Measurements from ENCODE around the gene MLLT1.

MLLT1 gene

GRCh38 chr19:6221220-6221877, 58.4 kb downstream of the MLLT1 start:
- Histone ChIP-seq H3K27me3 (ENCODE audit: insufficient read depth, low read depth, severe bottlenecking) (no peaks in the 10 kb centered on the region), H3K4me3 (ENCODE audit: low read depth, low read length) (no peak overlapping the region), H3K27ac (no peak overlapping the region), H3K9me3 (ENCODE audit: severe bottlenecking) (no peaks in the 10 kb centered on the region), H3K36me3 (peaks cover 71% of the 10 kb centered on the region)
- no peak for TF ChIP-seq CTCF (IDR thresholded peaks at IDR 0.05; ENCODE audit: low read depth, low read length)
- DNase-seq = no peak

- no peak for TF ChIP-seq CTCF (IDR thresholded peaks at IDR 0.05; ENCODE audit: low read depth, low read length)
- Histone ChIP-seq H3K27ac (no peak overlapping the region), H3K9me3 (ENCODE audit: severe bottlenecking) (no peaks in the 10 kb centered on the region), H3K4me3 (ENCODE audit: low read depth, low read length) (no peak overlapping the region), H3K36me3 (peaks cover 69% of the 10 kb centered on the region), H3K27me3 (ENCODE audit: insufficient read depth, low read depth, severe bottlenecking) (no peaks in the 10 kb centered on the region)
- no peak for DNase-seq
Observed at GRCh38 chr19:6220385-6221191, 59.2 kb downstream of the MLLT1 start.

- no peaks in the 10 kb centered on the region for H3K27me3 ChIP-seq (ENCODE audit: insufficient read depth, low read depth, severe bottlenecking)
- no peak for DNase-seq
- no peak overlapping the region for H3K27ac ChIP-seq
- H3K4me3 ChIP-seq (ENCODE audit: low read depth, low read length) = no peak overlapping the region
- H3K36me3 ChIP-seq = peaks cover 67% of the 10 kb centered on the region
- TF ChIP-seq CTCF (IDR thresholded peaks at IDR 0.05; ENCODE audit: low read depth, low read length) = no peak
- no peaks in the 10 kb centered on the region for H3K9me3 ChIP-seq (ENCODE audit: severe bottlenecking)
Observed at GRCh38 chr19:6219586-6220290, 60.0 kb downstream of the MLLT1 start.

GRCh38 chr19:6219147-6219525, 60.6 kb downstream of the MLLT1 start:
- H3K27ac ChIP-seq = no peak overlapping the region; the same call in 1 of the 2 replicates
- peaks cover 68% of the 10 kb centered on the region for H3K36me3 ChIP-seq
- no peaks in the 10 kb centered on the region for H3K27me3 ChIP-seq (ENCODE audit: insufficient read depth, low read depth, severe bottlenecking)
- H3K9me3 ChIP-seq (ENCODE audit: severe bottlenecking) = no peaks in the 10 kb centered on the region
- DNase-seq = no peak
- no peak for TF ChIP-seq CTCF (IDR thresholded peaks at IDR 0.05; ENCODE audit: low read depth, low read length)
- H3K4me3 ChIP-seq (ENCODE audit: low read depth, low read length) = no peak overlapping the region

- Histone ChIP-seq H3K9me3 (ENCODE audit: severe bottlenecking) (no peaks in the 10 kb centered on the region), H3K27me3 (ENCODE audit: insufficient read depth, low read depth, severe bottlenecking) (no peaks in the 10 kb centered on the region), H3K4me3 (ENCODE audit: low read depth, low read length) (no peak overlapping the region), H3K27ac (peak overlapping the region; percentile 23), H3K36me3 (peaks cover 63% of the 10 kb centered on the region)
- TF ChIP-seq CTCF (IDR thresholded peaks at IDR 0.05; ENCODE audit: low read depth, low read length) = peak; percentile 93
- peak; percentile 92 for DNase-seq
Observed at GRCh38 chr19:6218491-6219146, 61.2 kb downstream of the MLLT1 start.

All from WERI-Rb-1 (cell line).